Kidney epithelial cell (primary cell): Measurements from ENCODE around the gene PPP5C. TPM values are rescaled to one million over a fixed set of nuclear protein-coding genes. Genes with fewer than 3 reads are reported as not detected.

Experiments used
- DNase-seq: peaks from one replicate; pipeline ENCODE4 v3.0.0-alpha.2; 2010; ENCODE audit warnings: low read depth
- H3K27me3 ChIP-seq: 2 replicates; pipeline ENCODE4 v1.6.0; 2011; ENCODE audit warnings: low read length; ENCODE audit not compliant: control insufficient read depth, insufficient read depth
- H3K36me3 ChIP-seq: 2 replicates; pipeline ENCODE4 v1.5.1; 2011; ENCODE audit warnings: low read length; ENCODE audit not compliant: control insufficient read depth, insufficient read depth
- H3K4me3 ChIP-seq: 2 replicates; pipeline ENCODE4 v1.5.1; 2011; ENCODE audit warnings: low read depth, mild to moderate bottlenecking, control low read depth, low read length
- CTCF ChIP-seq: IDR thresholded peaks from 2 replicates; pipeline ENCODE4 v1.5.1; 2011; ENCODE audit warnings: mild to moderate bottlenecking, moderate library complexity, low read length, control low read depth, inconsistent platforms; ENCODE audit not compliant: insufficient read depth, poor library complexity, severe bottlenecking
- total RNA-seq: library from RNA; depleted of rRNA; stranded (reverse); fragments of >200 nt; gene quantifications from 2 replicates; pipeline ENCODE4 v1.2.3, GENCODE V29; 2015

Gene PPP5C
- total RNA-seq, 1 donor from 2014 or later: 68.2 TPM

DNA sequence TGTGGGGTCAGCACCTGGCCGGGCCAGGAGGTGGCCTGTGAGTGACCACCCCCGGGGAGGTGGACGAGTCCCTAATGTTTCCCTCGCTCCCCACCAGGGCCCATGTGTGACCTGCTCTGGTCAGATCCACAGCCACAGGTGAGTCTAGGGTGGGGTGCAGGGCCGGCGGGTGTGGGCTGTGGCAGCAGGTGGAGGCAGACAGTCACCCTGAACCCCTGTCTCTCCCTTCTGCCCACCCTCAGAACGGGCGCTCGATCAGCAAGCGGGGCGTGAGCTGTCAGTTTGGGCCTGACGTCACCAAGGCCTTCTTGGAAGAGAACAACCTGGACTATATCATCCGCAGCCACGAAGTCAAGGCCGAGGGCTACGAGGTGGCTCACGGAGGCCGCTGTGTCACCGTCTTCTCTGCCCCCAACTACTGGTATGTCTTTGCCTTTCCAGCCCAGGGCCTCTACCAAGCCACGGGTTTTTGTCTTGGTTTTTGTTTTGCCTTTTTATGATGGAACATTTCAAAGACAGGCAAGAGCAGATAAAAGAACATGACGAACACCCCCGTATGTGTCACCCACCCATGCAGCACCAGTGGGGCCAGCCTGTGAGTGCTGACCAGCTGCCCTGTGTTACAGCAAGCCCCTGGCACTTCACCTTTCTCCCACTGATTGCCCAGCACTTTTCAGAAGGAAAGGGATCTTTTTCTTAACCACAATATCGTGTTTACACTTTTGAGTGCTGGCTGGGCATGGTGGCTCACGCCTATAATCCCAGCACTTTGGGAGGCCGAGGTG, 41.6 kb downstream of the PPP5C start:
- no peak overlapping the region for H3K4me3 ChIP-seq
- peaks cover 5% of the 10 kb centered on the region for H3K36me3 ChIP-seq
- H3K27me3 ChIP-seq: no peaks in the 10 kb centered on the region
- TF ChIP-seq CTCF: no peak
- no peak for DNase-seq

GRCh38 chr19:46390121-46390858, 43.4 kb downstream of the PPP5C start:
- Histone ChIP-seq H3K4me3 (no peak overlapping the region), H3K36me3 (peaks cover 2% of the 10 kb centered on the region), H3K27me3 (no peaks in the 10 kb centered on the region)
- no peak for TF ChIP-seq CTCF
- no peak for DNase-seq

DNA sequence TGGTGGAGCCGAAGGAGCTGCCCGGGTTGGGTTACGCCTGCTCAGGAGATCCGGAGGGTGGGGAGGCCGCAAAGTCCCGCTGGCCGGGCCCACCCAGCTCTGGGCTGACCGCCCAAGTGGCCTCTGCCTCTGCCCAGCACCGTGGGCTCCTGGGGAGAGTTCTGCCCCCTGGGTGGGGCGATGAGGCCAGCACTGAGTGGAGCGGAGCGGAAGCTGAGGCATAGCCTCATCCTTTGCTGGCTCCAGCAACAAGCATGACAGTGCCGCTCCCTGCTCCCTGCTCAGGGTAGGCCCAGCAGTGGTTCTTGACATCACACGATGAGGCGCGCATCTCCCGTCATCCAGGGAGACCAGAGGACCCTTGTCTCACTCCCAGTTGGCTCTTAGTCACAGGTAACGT, 44.0 kb downstream of the PPP5C start:
- no peak overlapping the region for H3K4me3 ChIP-seq
- H3K27me3 ChIP-seq: no peaks in the 10 kb centered on the region
- no peak for DNase-seq
- H3K36me3 ChIP-seq: peaks cover 2% of the 10 kb centered on the region
- no peak for TF ChIP-seq CTCF

DNA sequence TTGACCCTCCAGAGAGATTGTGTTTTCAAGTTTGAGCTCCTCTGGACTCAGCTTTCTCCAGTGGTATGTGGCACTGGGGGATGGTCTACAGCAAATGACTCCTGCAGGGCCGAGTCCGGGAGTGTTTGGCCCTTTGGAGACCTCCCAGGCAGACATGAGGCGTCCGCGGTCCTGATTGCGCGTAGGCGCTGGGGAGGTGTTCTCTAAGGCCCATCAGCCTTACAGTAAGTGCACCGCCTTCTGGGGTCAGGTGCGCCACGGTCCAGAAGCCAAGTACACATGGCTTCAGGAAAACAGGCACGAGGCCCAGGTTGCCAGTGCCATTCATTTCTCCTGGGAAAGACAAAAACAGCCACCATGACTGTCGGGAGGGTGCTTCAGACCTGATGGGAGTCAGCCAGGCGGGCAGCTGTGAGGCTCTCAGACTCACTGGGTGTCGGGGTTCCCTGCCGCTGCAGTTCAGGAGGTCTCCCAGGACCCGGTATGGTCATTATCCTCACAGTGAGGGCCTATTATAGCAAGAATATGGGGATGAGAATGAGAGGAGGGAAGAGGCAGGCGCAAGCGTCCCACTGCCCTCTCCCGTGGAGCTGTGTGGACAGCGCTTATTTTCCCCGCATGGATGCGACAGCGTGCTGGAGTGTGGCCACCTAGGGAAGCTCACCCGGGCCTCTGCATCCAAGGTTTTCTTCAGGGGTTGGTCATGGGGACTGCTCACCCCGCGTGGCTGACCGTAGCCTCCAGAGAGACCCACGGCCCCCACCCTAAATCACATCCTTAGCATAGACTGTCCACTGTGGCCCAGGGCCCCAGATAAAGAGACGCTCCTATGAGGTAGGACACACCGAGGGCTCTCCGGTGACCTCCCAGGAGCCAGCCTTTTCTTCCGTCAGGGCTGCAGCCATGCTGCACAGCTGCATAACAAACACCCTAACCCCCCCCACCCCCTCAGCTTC, 44.7 kb downstream of the PPP5C start:
- no peak for DNase-seq
- Histone ChIP-seq H3K36me3 (peaks cover 2% of the 10 kb centered on the region), H3K4me3 (no peak overlapping the region), H3K27me3 (no peaks in the 10 kb centered on the region)
- no peak for TF ChIP-seq CTCF

DNA sequence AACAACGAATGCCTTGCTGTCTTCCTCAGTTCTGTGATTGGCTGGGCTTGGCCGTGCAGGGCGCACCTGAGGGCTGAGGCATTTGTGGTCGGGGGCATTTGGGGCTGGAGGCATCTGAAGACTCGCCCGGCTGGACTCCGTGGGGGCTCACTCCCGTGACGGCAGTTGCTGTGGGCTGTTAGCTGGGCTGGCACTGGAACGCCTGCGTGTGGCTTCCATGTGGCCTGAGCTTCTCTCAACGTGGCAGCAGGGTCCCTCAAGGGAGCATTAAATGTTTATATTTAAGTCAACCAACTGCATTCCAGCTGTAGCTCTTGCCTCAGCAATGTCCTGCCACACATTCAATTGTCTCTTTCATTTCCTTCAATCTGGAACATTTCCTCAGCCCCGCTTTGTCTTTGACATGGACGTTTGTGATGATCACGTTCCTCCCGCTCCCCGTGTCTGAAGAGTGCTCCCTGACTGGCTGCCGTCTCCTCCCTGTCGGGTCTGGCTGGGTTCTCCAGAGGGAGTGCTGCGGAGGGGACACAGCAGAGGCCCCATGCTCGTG, 45.4 kb downstream of the PPP5C start:
- DNase-seq: no peak
- H3K27me3 ChIP-seq: no peaks in the 10 kb centered on the region
- no peak overlapping the region for H3K4me3 ChIP-seq
- no peak for TF ChIP-seq CTCF
- H3K36me3 ChIP-seq: no peaks in the 10 kb centered on the region
